NCI-H1417 treated with DMSO at 0.1 percent for 48 hours (cell line): ENCODE data around the gene AGBL3.

Experiments used
- DNase-seq: peaks from one replicate; lab custom pipeline; 2025; lab: John Stamatoyannopoulos, UW

AGBL3 gene

GRCh38 chr7:135147899-135148721 is 161.8 kb downstream of the AGBL3 start, which contains the start of gene TMEM140:
Gene TMEM140 (plus strand): TSS chr7:135148072. CDS start chr7:135164442, 16,370 bp downstream.
- DNase-seq = no peak

- DNase-seq = no peak
Observed at GRCh38 chr7:135150072-135150782, 163.9 kb downstream of the AGBL3 start.

DNA sequence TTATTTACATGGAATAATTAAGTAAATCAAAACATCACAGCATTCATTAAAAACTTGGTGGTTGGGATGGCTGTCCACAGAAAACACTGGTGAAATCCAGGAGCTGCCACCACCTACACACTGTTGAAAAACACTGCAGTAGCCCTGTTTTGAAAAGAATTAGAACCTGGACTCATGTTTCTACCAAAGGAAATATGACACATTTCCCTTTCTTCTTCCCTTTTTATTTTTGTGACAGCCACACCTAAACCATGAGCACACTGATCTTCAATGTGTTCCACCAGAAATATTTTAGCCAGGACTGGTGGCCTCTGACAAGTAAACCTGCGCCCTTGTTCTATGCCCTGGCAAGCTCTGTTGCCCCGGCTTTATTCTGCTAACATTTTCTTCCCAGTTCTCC is 164.8 kb downstream of the AGBL3 start:
- no peak for DNase-seq

DNA sequence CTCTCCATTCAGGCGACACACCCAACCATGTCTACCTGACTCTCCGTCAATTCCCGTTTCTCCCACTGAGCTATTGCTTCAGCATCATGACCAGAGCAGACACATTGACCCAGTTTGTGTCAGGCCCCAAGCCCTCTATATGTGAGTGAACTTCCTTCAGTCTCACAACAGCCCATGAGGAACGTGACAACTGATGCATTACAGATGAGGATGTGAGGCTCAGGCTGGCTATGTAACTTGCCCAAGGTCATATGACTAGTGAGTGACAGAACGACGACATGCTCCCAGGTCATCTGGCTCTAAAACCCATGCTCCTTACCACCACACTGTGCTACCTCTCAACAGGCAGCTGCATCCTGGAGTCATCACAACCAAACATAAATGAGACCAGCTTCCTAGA is 165.2 kb downstream of the AGBL3 start:
- DNase-seq = no peak

DNA sequence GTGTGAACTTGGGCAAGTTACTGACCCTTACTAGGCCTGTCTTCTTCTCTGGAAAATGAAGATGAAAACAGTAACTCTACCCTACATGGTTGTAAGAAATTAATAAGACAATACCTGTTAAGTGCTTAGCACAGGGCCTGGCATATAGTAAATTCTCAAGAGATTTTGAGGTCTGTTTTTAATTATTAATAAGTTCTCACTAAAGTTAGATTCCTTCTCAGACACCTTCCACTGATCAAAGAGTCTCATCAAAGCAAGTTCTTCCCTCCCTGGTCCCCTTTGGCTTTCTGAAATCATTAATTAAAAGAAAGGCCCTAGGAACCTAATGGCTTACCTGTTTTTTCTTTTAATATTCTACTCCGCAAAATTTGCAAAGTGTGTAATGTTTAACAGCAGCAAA is 166.1 kb downstream of the AGBL3 start:
- no peak for DNase-seq

- DNase-seq = no peak
Observed at GRCh38 chr7:135154734-135155133, 168.4 kb downstream of the AGBL3 start.

GRCh38 chr7:135156290-135156689 is 170.0 kb downstream of the AGBL3 start:
- DNase-seq = no peak

DNA sequence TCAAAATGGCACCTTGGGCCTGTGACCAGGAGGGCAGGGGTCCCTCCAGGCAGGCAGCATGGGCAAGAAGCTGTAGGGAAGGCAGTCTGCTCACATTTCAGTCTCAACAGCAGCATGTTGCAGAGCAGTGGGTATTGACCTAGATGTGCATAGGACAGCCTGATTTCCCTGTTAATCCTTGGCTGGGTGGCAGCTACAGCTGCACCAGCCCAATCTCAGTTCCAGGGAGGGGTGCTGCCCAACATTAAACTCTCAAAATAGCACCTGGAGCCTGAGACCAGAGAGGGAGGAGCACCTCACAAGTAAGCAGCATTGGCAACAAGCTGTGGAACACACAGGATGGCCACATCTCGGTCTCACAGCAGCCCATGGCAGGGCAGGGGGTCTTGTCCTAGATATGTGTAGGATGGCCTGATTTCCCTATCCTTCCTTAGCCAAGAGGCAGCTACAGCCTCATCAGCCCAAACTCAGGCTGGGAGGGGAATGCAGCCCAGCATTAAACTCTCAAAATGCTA is 171.9 kb downstream of the AGBL3 start:
- no peak for DNase-seq

DNA sequence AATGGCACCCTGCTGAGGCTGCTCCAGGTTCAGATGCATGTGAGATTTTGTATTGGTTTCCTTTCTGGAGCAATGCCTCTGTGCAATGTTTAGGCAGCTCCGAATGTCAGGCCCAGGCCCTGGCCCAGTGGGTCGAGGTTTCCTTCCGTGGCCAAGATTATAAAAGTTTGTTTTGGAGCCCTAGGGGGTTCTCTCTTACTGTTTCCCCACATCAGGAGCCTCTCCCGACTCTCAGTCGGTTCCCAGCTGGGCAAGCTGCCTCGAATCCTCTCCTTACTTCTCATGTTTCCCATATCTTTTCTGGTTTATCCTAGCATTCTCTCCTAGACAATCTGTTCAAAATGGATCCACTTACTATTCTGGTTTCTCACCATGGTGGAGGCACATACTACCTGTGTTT is 172.6 kb downstream of the AGBL3 start:
- DNase-seq = no peak

DNA sequence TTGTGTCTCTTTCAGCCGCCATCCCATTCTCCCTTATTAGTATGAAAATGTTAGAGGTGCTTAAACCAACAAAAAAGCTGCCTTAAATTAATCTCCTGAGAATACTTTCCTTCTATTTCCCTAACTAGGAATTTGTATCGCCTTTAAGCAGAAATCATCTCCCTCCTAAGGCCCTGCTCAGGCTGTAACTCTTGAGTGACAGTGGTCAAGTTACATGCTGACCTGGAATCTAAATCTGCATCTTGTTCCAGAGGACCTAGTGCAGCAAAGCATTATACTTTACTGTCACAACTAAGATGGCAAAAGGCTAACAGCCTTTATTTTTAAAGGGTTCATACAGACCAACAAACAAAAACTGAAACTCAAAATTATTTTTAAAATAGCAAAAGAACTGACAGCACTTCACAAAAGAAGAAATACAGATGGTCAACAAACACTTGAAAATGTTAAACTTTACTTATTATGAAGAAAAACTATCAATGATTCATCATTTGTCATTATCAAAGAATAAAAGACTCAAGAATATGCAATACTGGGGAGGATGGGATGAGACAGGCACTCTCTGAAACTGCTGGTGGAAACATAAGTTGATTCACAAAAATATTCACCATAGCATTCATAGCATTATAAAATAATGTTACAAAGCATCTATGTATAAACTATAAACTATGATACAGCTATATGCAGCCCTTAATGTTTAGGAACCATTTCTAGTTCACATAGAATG is 173.2 kb downstream of the AGBL3 start:
- DNase-seq = no peak

- no peak for DNase-seq
Observed at GRCh38 chr7:135160098-135160857, 174.0 kb downstream of the AGBL3 start.

- no peak for DNase-seq
Observed at GRCh38 chr7:135160858-135161653, 174.7 kb downstream of the AGBL3 start.

- DNase-seq = no peak
Observed at GRCh38 chr7:135161669-135162068, 175.4 kb downstream of the AGBL3 start.

DNA sequence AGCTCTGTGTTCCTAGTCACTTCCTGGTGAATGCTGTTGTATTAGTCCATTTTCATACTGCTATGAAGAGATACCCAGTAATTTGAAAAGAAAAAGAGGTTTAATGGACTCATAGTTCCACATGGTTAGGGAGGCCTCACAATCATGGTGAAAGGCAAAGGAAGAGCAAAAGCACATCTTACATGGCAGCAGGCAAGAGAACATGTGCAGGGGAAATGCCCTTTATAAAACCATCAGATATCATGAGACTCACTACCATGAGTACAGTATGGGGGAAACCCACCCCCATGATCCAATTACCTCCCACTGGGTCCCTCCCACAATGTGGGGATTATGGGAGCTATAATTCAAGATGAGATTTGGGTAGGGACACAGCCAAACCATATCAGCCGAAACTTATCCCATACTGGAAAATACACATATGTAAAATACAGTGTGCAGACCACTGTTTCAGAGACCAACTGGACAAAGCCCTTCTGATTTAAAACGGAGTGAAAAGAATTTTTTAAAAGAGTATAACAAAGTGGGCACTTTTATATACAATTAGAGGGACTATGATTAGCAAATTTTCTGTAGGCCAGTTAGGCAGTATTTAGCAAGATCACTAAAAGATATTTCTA is 176.2 kb downstream of the AGBL3 start:
- DNase-seq = no peak

DNA sequence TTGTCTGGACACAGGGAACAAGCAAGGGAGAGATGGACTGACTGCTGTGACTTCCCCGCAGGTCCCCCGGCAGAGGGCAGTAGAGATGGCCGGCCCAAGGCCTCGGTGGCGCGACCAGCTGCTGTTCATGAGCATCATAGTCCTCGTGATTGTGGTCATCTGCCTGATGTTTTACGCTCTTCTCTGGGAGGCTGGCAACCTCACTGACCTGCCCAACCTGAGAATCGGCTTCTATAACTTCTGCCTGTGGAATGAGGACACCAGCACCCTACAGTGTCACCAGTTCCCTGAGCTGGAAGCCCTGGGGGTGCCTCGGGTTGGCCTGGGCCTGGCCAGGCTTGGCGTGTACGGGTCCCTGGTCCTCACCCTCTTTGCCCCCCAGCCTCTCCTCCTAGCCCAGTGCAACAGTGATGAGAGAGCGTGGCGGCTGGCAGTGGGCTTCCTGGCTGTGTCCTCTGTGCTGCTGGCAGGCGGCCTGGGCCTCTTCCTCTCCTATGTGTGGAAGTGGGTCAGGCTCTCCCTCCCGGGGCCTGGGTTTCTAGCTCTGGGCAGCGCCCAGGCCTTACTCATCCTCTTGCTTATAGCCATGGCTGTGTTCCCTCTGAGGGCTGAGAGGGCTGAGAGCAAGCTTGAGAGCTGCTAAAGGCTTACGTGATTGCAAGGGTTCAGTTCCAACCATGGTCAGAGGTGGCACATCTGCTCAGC is 178.2 kb downstream of the AGBL3 start:
- no peak for DNase-seq

- no peak for DNase-seq
Observed at GRCh38 chr7:135165862-135166261, 179.6 kb downstream of the AGBL3 start.

GRCh38 chr7:135166338-135166990 is 180.2 kb downstream of the AGBL3 start:
- no peak for DNase-seq

DNA sequence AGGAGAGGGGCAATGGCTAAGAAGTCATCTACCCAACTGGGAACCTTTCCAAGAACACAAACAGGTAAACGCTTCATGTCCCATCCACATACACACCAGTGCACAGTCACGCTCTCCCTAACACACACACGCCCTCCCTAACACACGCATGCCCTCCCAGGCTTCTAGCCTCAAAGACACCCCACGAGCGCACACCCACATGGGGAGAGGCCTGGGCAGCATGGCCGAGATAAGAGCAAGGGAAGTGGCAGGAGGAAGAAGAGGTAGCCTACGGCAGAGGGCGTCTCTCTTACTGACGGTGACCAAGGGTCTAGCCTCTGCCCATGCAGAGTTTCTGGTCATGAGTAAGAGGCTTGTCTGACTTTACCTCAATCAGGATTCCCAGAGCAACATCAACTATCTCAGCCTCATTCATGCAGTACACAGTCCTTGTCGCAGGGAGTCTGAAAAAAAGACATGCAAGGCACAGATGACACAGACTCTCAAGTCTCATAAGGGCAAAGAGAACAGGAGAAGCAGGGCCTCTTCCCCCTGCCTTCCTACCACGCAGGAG is 181.1 kb downstream of the AGBL3 start:
- DNase-seq = no peak

DNA sequence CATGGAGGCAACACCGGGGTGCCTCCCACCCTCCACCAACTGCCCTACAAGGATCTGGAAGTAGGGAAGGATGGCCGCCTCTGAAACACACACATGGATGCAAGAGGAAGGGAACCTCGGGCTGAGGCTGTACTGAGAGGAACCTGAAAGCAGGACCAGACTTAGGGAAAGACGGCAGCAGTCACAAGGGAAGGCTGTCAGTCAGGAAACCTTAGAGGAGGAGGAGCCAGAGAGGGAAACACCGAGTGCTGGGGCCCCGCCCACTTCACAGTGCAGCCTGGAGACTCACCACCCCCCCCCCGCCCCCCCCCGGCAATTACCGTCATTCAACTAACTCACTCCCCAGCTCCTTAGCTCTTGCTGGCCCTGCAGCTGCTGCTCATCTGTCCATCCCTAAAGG is 181.7 kb downstream of the AGBL3 start:
- no peak for DNase-seq
